Thyroid gland (tissue), 4 donors: ENCODE measurements around the gene PRMT7.

Experiments used
- POLR2A ChIP-seq, 2 donors: fragments of 450-650 bp; IDR thresholded peaks; one replicate each; pipeline ENCODE4 v1.6.1; 2017; ENCODE audit warnings: antibody characterized with exemption in 2 of 2, mild to moderate bottlenecking in 2 of 2, moderate library complexity in 1 of 2
- TF ChIP-seq, protein P1 (sequence below), 6 experiments: fragments of 200-600 bp in 3 of 6; fragments of 450-650 bp in 3 of 6; sonication (generic) in 3 of 6; IDR thresholded peaks; one replicate each; pipeline ENCODE4 v1.5.1; 2016 to 2019; ENCODE audit warnings: antibody characterized with exemption in 6 of 6, mild to moderate bottlenecking in 2 of 6, inconsistent platforms in 1 of 6, moderate library complexity in 1 of 6

GRCh38 chr16:68289202-68289601 is 21.6 kb upstream of the PRMT7 start:
- TF ChIP-seq, protein P1, sequence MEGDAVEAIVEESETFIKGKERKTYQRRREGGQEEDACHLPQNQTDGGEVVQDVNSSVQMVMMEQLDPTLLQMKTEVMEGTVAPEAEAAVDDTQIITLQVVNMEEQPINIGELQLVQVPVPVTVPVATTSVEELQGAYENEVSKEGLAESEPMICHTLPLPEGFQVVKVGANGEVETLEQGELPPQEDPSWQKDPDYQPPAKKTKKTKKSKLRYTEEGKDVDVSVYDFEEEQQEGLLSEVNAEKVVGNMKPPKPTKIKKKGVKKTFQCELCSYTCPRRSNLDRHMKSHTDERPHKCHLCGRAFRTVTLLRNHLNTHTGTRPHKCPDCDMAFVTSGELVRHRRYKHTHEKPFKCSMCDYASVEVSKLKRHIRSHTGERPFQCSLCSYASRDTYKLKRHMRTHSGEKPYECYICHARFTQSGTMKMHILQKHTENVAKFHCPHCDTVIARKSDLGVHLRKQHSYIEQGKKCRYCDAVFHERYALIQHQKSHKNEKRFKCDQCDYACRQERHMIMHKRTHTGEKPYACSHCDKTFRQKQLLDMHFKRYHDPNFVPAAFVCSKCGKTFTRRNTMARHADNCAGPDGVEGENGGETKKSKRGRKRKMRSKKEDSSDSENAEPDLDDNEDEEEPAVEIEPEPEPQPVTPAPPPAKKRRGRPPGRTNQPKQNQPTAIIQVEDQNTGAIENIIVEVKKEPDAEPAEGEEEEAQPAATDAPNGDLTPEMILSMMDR (IDR thresholded peaks at IDR 0.05): no peak
- TF ChIP-seq POLR2A (IDR thresholded peaks at IDR 0.05): no peak
